ENCODE data around the gene VSTM4.

The VSTM4 gene

DNA sequence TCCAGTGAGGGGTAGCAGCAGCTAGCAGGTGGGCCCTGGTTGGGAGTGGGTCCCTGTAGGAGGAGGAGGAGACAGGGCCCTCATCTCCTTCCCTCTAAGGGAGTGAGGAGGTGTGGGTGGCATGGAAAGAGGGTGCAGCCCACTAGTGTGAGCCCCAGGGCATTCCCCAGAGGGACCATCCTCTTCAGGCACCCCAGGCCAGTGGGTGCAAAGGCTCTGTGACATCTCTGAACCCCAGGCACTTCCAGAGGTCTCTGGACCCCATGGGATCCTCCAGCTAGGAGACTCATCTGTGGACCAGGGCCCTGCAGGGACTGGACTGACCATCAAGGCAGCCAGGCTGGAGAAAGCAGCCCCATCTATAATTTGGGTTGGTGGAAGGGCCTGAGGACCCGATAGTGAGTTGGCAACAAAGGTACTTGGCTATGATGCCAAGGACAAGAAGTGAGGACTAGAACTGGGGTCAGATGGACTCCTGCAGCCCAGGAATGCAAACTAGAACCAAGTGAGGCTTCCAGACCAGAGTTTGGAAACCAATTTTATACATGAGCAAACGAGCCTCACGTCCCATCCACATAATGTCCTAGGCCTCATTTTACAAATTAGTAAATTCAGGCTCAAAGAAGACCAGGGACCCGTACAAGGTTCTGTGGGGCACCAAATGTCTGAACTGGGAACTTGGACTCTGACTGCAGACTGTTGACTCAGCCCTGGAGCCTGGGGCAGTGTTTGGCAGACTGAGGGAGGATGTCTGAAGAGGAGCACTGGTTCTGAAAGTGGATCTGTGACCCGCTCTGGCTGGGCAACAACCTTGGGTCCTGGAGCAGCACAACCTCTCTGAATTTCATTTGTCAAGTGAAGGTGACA lies 1.4 kb upstream of the VSTM4 start:
- DNase-seq (ENCODE audit: low read depth), result no peak

DNA sequence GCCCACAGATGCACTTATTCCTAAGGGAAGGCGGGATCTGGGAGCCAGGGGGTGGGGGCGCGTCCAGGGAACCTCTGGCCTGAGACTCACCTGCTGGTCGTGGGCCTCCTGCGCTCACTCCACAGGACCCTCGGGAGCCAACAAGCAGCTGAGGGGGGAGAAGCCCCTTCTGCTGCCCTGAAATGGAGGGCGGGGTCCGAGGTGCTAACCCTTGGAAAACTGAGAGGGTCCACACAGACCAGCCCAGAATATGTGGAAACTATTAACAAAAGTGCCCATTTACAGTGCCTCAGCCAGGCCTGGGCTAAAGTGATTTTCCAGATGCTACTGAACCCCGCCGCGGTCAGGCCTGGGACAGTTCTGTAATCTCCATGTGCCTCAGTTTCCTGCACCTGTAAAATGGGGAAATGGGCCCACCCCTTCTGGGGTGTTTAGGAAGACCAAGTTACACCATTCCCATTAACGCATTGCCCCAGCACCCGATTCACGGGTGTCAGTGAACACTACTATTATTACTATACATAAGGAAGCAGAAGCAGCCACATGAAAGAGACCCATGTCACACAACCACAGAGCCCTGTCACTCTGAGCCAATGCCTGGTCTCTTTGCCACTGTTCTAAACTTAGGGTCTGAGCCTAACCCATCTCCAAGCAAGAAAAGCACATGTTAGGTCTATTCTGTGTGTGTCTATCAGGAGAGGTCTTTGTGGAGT lies 630 bp upstream of the VSTM4 start:
- no peak for DNase-seq (ENCODE audit: low read depth)

DNA sequence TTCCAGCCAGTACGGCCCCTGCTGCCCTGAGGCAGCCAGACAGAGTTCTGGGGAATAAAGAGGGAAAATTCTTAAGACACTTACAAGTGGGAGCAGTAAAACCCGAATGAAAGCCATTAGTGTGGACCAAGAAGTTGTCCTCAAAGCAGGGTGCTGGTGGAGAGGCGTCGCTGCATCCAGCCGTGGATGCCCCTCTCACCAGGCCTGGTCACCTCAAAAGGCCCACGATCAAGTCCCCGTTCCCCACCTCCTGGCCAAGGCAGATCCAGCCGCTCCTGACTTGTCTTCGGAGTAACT lies 656 bp downstream of the VSTM4 start:
- no peak for DNase-seq (ENCODE audit: low read depth)

DNA sequence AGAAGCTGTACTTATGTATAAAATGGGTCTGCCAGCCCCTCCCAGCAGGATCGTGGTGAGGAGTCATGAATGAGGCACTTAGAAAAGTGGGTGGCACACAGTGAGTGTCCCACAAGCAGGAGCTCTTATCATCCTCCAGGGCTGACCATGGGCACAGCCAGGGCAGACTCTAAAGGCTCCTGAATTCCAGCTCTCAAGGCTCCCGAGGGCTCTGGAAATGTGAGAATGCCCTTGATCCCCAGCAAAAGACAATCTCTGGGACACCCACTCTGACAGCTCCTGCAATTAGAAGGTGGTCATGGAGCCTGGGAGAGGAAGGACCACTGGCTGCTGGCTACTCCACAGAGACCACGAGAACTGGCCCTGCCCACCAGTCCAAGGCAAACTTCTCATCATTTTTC lies 1.6 kb downstream of the VSTM4 start:
- DNase-seq (ENCODE audit: low read depth), result no peak

DNA sequence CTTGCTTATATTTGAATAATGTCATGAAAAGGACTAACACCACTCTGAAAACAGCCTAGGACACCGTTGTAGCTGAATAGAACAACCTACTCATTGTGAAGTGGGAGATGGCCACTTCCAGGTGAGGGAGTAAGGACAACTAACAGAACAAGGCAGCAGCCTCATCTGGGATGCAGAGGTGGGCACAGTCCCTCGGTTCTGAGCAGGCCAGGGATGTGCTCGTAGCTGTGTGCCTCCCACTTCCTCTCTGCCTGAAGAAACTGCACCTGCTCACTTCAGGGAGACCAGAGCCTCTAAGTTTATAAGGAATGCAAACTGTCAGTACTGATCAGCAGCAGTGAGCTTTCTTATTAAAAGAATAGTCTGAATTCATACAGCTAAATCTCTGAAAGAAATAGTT lies 2.5 kb downstream of the VSTM4 start:
- no peak for DNase-seq (ENCODE audit: low read depth)

DNA sequence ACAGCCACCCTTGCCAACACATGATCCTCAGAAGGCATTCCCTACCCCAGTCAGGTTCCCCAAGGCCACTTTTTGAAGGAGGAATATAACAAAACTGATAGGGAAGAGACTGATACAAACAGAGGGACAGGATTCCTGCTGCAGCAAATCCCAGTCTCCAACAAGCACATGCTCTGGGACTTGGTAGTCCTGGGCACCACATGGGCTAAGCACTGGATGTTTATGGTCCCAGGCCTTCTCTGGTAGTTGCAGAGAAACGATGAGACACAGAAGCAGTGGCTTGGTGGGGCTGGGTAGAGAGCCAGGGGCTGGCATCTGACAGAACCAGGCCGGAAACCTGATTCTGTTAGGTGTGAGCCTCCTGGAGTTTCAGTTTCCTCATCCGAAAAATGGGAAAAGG lies 3.2 kb downstream of the VSTM4 start:
- DNase-seq (ENCODE audit: low read depth), result no peak

DNA sequence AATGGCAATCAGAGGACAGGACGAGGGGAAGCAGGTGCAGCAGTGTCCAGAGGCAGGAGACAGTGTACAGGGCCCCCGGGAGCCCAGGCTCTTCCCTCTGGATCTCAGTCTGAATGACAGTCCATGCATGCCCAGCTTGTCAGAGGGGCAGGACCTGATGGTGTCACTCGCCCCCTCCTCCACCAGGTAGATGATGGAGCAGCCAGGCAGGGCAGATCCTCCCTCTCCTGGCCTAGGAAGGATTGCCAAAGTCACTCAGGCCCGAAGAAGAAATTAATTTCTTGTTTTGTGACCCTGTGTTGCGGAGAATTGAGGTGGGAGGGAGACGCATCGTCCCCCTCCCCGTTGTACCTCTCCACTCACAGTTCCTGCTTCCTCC lies 4.0 kb downstream of the VSTM4 start:
- DNase-seq (ENCODE audit: low read depth), result no peak

DNA sequence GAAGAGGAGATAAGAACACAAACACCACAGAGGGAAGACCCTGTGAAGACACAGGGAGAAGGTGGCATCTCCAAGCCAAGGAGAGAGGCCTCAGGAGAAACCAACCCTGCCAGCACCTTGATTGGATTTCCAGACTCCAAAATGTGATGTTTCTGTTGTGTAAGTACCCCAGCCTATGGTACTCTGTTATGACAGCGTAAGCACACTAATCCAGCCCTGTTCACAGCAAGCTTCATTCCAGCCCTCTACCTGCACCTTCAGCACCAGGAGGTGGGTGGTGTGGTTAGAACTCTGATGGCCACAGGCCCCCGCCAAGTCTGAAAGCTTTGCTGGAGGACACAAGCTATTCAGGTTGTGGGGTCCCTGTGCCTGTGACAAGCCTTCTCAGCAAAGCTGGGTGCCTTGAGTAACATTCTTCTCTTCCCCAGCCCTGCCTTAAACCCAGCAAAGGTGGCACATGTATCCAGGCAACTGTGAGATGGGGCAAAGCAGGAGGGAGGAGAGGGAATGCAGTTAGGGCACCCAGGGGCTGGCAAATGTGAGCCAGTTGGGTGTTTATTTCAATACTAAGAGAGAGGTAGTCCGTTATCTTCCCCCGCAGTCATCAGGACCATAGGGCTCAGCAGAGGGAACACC lies 4.5 kb downstream of the VSTM4 start:
- DNase-seq (ENCODE audit: low read depth), result no peak

DNA sequence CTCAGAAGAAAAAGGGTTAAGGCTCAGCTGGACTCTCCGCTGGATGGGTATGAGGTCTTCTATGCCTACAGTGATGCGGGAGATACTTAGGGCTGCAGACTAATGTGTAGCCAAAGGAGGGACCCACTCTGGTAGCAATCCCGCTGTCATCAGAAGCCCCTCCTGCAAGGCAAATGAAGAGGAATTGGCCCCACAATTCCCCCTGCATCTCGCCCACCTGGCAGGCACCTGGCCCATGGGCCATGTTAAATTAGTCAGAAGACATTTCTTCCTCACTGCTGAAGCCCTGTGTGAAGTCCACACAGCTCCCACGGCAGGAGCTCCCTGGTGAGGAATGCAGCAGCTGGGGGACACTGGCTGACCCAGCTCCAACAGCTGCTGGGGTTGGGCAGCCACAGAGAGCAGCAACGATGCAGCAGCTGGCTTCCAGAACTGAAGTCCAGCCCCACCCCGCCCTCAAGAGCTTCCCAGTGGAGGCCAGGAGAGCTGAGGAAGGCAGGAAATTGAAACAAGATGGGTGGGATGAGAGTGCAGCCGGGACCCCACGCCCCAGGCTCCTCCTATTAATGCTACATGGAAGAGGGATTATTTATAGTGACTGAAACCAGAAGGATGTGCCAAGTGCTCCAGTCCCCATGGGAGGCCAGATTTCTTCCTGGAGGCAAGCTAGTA lies 5.5 kb downstream of the VSTM4 start:
- no peak for DNase-seq (ENCODE audit: low read depth)

DNA sequence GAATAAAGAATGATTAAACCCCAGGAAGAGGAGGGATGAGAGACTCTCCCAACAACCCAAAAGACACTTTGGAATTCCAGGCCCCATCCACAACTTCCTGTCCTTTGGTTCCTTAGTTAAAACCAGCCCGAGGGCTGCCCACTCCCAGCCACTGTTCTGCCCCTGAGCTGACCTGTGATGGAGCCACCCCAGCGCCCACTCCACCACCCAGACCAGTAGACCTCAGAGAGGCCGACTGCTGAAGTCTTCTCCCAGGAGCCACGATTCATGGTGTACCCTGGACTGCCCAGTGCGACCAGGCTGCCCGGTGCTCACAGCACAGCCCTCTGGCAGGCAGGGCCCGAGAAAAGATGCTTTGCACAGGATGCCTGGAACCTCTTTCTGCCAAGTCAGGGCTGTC lies 6.7 kb downstream of the VSTM4 start:
- no peak for DNase-seq (ENCODE audit: low read depth)

DNA sequence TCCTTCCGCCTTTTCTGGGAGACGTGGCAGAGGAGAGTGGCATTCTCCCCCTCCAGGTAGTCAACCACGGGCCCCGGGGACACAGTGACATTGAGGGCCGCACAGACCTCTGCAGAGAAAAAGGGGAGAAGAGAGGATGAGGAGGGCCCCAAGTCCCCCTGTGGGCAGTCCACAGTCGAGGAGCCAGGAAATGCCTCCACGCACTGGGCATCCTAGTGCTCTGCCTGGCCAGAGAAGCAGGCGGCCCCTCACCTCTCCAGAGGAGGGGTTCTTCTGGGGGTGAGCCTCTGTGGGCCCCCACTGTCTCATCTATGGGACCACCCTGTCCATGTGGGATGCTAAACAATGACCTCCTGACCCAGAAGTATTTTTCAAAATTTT lies 7.4 kb downstream of the VSTM4 start:
- DNase-seq (ENCODE audit: low read depth), result no peak

DNA sequence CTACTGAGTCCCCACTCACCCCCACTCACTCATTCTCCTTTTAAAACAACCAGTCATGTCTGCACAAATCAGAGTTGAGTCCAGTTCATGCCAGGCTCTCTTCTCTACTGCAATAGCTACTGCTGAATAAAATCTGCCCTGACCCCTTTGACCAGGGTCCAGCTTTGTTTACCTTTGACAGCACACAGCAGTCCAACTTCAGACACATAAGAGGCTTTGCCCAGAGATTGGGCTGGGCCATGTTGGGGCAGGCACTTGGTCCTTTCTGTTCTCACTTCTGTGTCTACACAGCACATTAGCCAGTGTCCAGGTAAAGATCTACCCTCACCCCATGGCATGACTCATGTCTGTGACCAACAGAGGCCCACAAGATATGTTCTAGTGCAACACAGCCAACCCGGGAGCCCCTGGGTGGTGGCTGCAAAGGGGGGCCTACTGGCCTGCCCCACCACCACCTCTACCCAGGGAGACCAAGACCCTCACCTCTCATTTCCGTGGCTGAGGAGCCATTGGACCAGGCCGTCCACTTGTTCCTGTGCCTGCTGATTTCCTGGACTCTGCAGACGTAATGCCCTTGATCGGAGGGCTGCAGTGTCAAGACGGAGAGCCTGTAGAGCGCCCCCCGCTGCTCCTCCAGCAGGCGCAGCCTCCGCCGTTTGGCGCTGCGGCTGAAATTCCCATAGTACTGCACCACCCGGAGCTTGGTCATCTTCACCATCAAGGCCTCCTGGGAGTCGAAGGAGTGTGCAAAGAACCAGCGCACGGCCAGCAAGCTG lies 8.0 kb downstream of the VSTM4 start:
- DNase-seq (ENCODE audit: low read depth), result no peak

DNA sequence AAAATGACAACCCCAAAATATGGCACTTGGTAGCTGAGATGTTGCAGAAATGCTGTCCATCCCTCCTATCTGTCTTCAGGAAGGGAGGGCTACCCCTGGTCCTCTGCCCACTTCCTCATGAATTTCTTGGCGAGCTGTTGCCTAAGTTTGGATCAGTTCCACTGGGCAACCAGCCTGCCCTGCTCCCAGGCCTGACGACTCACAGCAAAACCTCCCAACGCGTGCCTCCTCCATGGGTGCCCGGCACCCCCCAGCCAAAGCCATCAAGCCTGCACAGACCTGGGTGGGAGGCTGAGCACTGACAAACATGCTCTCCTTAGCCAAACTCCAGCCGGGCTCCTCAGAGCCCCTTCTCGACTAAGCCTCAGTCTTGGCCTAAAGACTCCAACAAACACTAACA lies 8.9 kb downstream of the VSTM4 start:
- no peak for DNase-seq (ENCODE audit: low read depth)

DNA sequence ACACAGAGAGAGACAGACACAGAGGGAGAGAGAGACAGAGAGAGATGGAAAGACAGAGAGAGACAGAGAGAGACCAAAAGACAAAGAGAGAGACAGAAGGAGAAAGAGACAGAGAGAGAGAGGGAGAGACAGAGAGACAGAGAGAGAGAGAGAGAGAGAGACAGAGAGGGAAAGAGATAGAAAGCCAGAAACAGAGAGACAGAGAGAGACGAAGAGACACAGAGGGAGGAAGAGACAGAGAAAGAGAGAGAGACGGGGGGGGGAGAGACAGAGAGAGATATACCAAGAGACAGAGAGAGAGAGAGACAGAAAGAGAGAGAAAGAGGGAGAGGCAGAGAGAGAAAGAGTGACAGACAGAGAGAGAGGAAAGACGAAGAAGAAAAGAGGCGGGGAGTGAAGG lies 10.2 kb downstream of the VSTM4 start:
- no peak for DNase-seq (ENCODE audit: low read depth)

DNA sequence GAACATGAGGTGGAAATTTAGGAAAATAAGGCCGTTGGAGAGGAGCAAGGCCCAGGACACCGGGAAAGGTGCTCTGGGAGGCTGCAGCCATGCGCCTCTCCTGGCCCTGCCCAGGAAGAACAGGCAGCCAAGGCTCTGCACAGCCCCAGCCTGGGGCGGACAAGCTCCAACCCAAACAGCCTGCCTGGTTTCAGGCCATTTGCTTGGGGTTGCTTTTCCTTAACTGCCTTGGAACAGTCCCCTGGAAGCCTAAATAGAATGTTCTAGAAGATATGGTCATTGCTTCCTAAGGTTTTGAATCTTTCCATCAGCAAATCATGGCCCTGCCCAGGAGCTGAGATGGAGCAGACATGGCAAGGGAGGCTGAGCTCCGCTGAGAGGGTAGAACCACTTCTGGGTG lies 11.0 kb downstream of the VSTM4 start:
- no peak for DNase-seq (ENCODE audit: low read depth)

DNA sequence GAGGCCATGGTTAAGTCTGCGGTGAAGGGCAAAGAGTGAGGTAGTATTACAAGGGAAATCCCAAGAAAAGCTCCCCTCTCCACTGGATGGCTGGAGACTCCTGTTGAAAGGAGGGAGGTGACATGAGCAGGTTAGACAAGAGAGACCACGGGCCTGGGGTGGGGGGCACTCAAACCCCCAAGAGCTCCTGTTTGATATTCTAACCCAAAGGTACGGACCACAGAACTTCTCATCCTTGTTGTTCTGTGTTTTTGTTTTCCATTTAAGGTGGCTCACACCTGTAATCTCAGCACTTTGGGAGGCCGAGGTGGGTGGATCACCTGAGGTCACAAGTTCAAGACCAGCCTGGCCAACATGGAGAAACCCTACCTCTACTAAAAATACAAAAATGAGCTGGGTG lies 11.6 kb downstream of the VSTM4 start:
- DNase-seq (ENCODE audit: low read depth), result no peak

DNA sequence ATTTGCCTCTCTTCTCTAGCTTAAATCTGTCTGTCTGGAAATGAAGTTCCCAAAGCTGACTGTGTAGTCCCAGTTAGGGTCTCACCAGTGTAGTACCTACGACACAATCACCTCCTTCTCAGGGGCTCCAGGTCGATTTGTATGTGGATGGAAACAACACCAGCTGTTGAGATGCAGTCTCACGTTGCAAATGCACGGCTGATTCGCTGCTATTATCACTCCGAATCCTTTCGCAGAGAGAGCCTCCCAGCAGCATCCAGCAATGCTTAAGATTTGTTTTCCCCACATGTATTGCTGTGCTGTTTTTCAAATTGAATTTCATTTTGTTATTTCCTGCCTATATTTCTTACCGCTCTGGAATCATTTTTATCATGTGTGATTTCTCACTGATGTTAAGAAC lies 16.3 kb downstream of the VSTM4 start:
- no peak for DNase-seq (ENCODE audit: low read depth)

DNA sequence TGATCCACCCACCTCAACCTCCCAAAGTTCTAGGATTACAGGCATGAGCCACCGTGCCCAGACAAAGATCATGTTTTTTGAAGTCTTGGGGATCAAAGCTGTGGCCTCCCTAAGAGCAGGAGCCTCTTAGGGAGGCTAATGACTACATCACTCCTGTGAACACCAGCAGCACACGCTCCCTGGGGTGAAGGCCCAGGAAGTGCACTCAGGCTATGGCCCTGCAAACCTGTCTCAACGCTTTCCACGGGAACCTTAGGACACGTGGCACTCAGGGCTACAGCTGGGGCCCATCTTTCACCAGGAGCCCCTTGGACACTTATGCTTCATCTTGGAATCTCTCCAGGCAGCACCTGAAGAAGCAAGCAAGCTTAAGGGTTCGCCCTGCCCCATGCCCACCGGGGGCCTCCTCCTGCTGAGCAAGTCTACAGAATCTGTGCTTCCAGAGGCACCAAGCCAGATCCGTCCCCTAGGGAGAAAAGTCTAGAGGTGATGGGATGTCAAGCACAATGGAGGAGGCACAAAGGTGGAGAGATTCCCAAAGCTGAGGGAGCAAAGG lies 18.4 kb downstream of the VSTM4 start:
- DNase-seq (ENCODE audit: low read depth), result no peak

DNA sequence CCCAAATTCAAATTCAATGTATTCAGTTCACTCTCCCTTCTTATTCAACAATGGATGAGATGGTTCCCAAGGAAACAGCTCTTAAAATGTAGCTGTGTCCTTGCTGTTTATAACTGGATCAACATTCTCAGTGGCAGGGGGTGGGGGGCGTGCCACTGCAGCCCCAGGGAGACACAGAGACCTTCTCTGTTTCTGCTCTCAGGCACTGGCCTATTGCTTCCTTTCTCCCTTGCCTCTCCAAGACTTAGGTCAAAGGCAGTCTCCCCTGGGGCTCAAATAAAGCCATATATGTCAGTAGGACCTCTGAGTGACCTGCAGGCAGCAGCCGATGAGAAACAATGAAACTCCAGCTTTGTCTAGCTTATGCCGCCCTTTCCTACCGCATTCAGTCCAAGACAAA lies 20.7 kb downstream of the VSTM4 start:
- no peak for DNase-seq (ENCODE audit: low read depth)

DNA sequence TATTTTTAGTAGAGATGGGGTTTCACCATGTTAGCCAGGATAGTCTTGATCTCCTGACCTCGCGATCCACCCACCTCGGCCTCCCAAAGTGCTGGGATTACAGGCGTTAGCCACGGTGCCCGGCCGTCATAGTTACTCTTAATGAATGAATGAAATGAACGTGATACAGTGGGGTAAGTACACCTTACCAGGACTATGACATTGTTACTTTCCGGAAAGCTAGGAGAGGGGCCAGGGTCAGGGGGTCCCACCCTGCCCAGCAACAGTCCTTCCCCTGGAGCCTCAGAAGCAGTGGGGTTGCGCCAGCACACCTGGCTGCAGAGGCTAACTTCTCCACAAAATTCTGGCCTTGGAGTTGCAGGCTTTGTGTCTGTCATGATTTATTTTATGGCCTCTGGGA lies 21.4 kb downstream of the VSTM4 start:
- no peak for DNase-seq (ENCODE audit: low read depth)

DNA sequence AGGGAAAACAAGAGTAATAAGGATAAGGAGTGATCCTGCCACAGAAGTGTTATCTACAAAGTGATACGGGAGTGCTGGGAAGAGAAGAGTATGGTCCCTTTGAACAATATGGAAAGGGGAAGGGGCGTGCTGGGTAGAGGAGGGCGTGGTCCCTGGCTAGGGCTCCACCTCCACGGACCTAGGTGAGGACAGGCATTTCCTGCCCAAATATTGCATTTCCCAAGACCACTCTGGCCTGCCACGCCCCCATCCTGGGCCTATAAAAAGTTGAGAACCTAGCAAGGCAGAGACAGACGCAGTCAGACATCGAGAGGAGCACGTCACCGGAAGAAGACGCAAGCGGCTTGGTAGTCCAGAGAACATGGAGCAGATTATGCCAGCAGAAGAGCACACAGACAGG lies 22.8 kb downstream of the VSTM4 start:
- no peak for DNase-seq (ENCODE audit: low read depth)

Measured in T-helper 22 cell (primary cell).